Ishikawa (cell line): ENCODE results near the gene KRTAP10-8.

Source experiments
- CEBPB ChIP-seq: IDR thresholded peaks from 2 replicates; pipeline ENCODE4 v1.6.1; 2012
- CREB1 ChIP-seq: IDR thresholded peaks from 2 replicates; pipeline ENCODE4 v1.6.1; 2012; ENCODE audit warnings: low read depth
- EGR1 ChIP-seq: IDR thresholded peaks from 2 replicates; pipeline ENCODE4 v1.6.1; 2012
- EP300 ChIP-seq: IDR thresholded peaks from 2 replicates; pipeline ENCODE4 v1.6.1; 2012; ENCODE audit warnings: borderline replicate concordance
- FOXM1 ChIP-seq: IDR thresholded peaks from 2 replicates; pipeline ENCODE4 v1.6.1; 2012; ENCODE audit warnings: low read depth, borderline replicate concordance
- MAX ChIP-seq: IDR thresholded peaks from 2 replicates; pipeline ENCODE4 v1.6.1; 2012
- NFIC ChIP-seq: IDR thresholded peaks from 2 replicates; pipeline ENCODE4 v1.6.1; 2012
- RAD21 ChIP-seq: IDR thresholded peaks from 2 replicates; pipeline ENCODE4 v1.6.1; 2012; ENCODE audit warnings: low read depth
- REST ChIP-seq: IDR thresholded peaks from 2 replicates; pipeline ENCODE4 v1.6.1; 2012; ENCODE audit warnings: low read depth, mild to moderate bottlenecking
- TAF1 ChIP-seq: IDR thresholded peaks from 2 replicates; pipeline ENCODE4 v1.6.1; 2012; ENCODE audit warnings: low read depth, mild to moderate bottlenecking
- TCF12 ChIP-seq: IDR thresholded peaks from 2 replicates; pipeline ENCODE4 v1.6.1; 2012; ENCODE audit warnings: low read depth
- TEAD4 ChIP-seq: IDR thresholded peaks from 2 replicates; pipeline ENCODE4 v1.6.1; 2012
- YY1 ChIP-seq: IDR thresholded peaks from 2 replicates; pipeline ENCODE4 v1.6.1; 2012; ENCODE audit warnings: low read depth
- ZBTB7A ChIP-seq: IDR thresholded peaks from 2 replicates; pipeline ENCODE4 v1.6.1; 2012; ENCODE audit warnings: low read depth
- TF ChIP-seq, protein P1 (sequence below): IDR thresholded peaks from 2 replicates; pipeline ENCODE4 v1.6.1; 2012

The KRTAP10-8 gene

DNA sequence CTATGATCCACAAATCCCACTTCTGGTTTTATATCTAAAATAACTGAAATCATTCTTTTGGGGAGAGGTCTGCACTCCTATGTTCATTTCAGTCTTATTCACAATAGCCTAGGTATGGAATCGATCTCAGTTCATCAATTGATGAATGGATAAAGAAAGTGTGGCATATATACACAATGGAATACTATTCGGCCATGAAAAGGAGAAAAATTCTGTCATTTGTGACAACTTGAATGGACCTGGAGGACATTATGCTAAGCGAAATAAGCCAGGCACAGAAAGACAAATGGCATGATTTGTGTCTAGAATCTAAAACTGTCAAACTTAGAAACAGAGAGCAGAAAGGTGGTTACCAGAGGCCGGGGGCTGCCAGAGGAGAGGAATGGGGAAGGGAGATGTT, 5.4 kb upstream of the KRTAP10-8 start:
- TF ChIP-seq TEAD4 (no peak), REST (no peak), EP300 (no peak), CEBPB (no peak), YY1 (no peak), RAD21 (no peak), CREB1 (no peak), TAF1 (no peak), FOXM1 (no peak), TCF12 (no peak), NFIC (no peak), ZBTB7A (no peak), MAX (no peak), EGR1 (no peak)
- TF ChIP-seq, protein P1, sequence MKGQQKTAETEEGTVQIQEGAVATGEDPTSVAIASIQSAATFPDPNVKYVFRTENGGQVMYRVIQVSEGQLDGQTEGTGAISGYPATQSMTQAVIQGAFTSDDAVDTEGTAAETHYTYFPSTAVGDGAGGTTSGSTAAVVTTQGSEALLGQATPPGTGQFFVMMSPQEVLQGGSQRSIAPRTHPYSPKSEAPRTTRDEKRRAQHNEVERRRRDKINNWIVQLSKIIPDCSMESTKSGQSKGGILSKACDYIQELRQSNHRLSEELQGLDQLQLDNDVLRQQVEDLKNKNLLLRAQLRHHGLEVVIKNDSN = no peak

DNA sequence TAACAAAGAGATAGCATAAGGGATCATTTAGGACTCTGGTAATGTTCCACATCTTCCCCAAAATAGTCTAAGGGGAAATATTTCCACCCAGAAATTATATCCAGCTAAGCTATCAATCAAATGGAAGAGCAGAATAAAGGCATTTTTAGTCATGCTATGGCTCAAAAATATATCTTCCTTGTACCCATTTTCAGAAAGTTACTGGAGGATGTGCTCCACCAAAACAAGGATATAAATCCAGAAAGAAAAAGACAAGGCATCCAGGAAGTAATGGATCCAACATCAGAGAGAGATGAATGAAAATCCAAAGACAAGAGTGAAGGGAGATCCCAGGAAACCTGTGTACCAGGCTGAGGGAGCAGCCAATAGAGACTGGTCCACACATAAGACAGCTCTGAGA, 2.7 kb upstream of the KRTAP10-8 start:
- no peak for TF ChIP-seq TAF1
- no peak for TF ChIP-seq REST
- no peak for TF ChIP-seq ZBTB7A
- TF ChIP-seq, protein P1 = no peak
- no peak for TF ChIP-seq YY1
- TF ChIP-seq EGR1 = no peak
- TF ChIP-seq NFIC = no peak
- no peak for TF ChIP-seq EP300
- no peak for TF ChIP-seq RAD21
- TF ChIP-seq CEBPB = no peak
- TF ChIP-seq TCF12 = no peak
- TF ChIP-seq MAX = no peak

DNA sequence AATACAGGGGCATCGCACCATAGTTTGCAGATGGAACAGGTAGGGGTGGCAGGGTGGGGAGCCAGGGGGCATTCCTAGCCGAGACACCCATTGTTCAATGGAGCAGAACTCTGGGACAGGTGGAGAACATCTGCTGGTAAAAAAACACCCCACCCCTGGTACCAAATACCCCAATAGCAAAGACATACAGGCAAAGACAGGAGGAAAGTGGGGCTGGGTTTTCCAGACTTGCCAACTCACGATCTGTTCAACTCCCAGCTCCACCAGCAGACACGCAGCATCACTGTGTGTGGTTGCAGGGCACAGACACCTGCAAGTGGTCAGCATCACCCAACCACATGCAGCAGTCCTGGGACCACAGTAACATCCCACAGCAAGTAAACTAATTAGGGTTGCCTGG, 328 bp upstream of the KRTAP10-8 start:
- no peak for TF ChIP-seq NFIC
- TF ChIP-seq REST = no peak
- TF ChIP-seq MAX = no peak
- no peak for TF ChIP-seq CEBPB

- TF ChIP-seq CEBPB (no peak), YY1 (no peak), ZBTB7A (no peak), REST (no peak), RAD21 (no peak), EGR1 (no peak), FOXM1 (no peak), EP300 (no peak), MAX (no peak), TCF12 (no peak), NFIC (no peak), TEAD4 (no peak)
- TF ChIP-seq, protein P1 = no peak
These were observed 870 bp downstream of the KRTAP10-8 start for GRCh38 chr21:44612669-44613229.
